ENCODE results near the gene TTLL9.

The TTLL9 gene

GRCh38 chr20:31833931-31834521, 36.4 kb upstream of the TTLL9 start:
- Mint-ChIP-seq H3K27ac (no peak overlapping the region), H3K9me3 (no peaks in the 10 kb centered on the region), H3K4me3 (no peak overlapping the region), H3K27me3 (no peaks in the 10 kb centered on the region), H3K4me1 (peaks cover 12% of the 10 kb centered on the region)
- no peak for DNase-seq
- no peak for ATAC-seq

GRCh38 chr20:31835554-31835953, 34.9 kb upstream of the TTLL9 start:
- Mint-ChIP-seq H3K9me3 (no peaks in the 10 kb centered on the region), H3K27me3 (no peaks in the 10 kb centered on the region), H3K27ac (no peak overlapping the region), H3K4me1 (peaks cover 12% of the 10 kb centered on the region), H3K4me3 (no peak overlapping the region)
- DNase-seq (no peak), ATAC-seq (no peak)

GRCh38 chr20:31835977-31836852, 34.2 kb upstream of the TTLL9 start:
- no peak overlapping the region for H3K4me3 Mint-ChIP-seq
- no peaks in the 10 kb centered on the region for H3K9me3 Mint-ChIP-seq
- H3K27me3 Mint-ChIP-seq, result no peaks in the 10 kb centered on the region
- DNase-seq (peak; percentile 24 to 43), ATAC-seq (peak; percentile 78)
- H3K27ac Mint-ChIP-seq, result no peak overlapping the region
- H3K4me1 Mint-ChIP-seq, result peaks cover 12% of the 10 kb centered on the region

DNA sequence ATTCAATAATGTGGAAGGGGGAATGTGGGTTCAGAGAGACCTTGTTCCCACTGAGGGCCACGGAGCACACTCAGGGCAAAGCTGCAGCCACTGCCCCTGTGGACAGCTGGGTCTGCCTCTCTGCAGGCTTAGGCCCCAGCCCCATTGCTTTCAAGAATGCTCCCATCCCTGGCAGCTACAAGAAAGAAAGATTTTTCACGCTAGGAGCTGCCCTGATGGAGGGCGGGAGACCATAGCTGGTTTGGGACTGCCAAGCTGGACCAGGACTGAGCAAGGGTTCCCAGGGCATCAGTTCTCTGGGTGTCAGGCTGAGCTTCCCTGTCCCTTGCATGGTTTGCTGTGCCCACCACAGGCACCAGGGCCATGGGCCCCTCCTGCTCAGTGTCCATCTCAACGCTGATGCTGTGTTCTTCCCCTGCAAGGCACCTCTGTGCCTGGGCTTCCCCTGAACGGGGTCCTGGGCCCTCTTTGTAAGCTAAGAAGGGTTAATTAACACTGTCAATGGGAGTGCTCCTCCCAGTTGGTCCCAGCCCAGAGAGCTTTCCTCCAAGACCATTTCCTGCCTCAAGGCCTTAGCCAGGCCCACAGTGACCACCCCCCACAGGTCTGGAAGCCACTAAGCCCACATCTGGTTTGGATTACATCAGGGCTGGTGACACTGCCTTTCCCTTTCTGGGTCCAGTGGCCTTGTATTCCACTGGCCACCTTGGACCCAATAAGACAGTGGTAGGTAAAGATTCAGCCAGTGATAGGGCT, 33.4 kb upstream of the TTLL9 start:
- Mint-ChIP-seq H3K27me3 (no peaks in the 10 kb centered on the region), H3K4me1 (peaks cover 12% of the 10 kb centered on the region), H3K27ac (peak overlapping the region in 1 of 2 donors; percentile 30), H3K4me3 (no peak overlapping the region), H3K9me3 (no peaks in the 10 kb centered on the region)
- DNase-seq (no peak), ATAC-seq (no peak)

DNA sequence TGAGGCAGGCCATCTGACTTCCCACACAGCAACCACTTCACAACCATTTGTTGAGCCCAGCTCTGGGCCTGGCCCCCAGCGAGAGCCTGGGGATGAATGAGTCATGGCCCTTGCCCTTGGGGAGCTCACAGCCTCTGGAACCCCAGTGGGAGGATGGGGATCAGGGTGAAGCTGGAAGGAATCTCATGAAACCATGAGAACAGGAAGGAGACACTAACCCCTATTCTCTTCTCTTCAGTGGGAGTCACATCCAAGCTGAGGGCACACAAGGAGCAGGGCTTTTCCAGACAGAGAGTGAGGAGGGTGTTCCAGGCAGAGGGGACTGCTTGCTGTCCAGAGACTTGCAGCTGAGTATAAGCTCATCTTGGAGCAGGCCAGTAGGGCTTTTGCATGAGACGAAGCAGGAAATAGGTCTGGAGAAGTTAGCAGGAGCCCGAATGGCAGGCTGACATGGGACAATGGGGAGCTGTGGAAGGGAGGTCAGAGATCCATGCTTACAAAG, 32.5 kb upstream of the TTLL9 start:
- peaks cover 12% of the 10 kb centered on the region for H3K4me1 Mint-ChIP-seq
- H3K27me3 Mint-ChIP-seq, result no peaks in the 10 kb centered on the region
- ATAC-seq (no peak), DNase-seq (no peak)
- H3K27ac Mint-ChIP-seq, result no peak overlapping the region
- H3K4me3 Mint-ChIP-seq, result no peak overlapping the region
- no peaks in the 10 kb centered on the region for H3K9me3 Mint-ChIP-seq

DNA sequence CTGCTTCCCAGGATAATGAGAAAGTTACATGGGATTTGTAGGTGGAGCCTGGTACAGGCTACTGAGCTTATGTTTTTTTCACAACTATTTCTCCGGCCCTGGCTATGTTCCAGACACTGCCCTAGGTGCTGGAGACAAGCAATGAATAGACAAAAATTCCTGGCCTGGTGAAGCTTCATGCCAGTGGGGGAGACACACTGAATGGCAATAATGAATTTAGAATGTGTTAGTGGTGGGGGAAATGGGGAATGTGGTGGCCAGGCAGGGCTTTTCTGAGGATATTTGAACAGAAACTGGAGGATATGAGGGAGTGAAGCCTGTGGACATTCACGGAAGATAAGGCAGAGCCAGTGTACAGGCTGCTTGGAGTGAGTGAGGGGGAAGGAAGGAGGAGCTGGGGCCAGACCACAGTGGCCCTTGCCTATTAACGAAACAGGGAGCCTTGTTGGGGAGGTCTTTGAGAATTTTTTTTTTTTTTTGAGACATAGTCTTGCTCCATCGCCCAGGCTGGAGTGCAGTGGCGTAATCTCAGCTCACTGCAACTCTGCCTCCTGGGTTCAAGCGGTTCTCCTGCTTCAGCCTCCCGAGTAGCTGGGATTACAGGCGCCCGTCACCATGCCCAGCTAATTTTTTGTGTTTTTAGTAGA, 31.7 kb upstream of the TTLL9 start:
- DNase-seq (no peak), ATAC-seq (no peak)
- H3K9me3 Mint-ChIP-seq, result no peaks in the 10 kb centered on the region
- H3K4me3 Mint-ChIP-seq, result no peak overlapping the region
- H3K27me3 Mint-ChIP-seq, result no peaks in the 10 kb centered on the region
- H3K27ac Mint-ChIP-seq, result no peak overlapping the region
- peaks cover 12% of the 10 kb centered on the region for H3K4me1 Mint-ChIP-seq

- no peak for DNase-seq
- H3K9me3 Mint-ChIP-seq, result no peaks in the 10 kb centered on the region
- ATAC-seq, result no peak
- H3K27me3 Mint-ChIP-seq, result no peaks in the 10 kb centered on the region
- peaks cover 12% of the 10 kb centered on the region for H3K4me1 Mint-ChIP-seq
- no peak overlapping the region for H3K27ac Mint-ChIP-seq
- no peak overlapping the region for H3K4me3 Mint-ChIP-seq
These were observed 30.5 kb upstream of the TTLL9 start for GRCh38 chr20:31839782-31840487.

DNA sequence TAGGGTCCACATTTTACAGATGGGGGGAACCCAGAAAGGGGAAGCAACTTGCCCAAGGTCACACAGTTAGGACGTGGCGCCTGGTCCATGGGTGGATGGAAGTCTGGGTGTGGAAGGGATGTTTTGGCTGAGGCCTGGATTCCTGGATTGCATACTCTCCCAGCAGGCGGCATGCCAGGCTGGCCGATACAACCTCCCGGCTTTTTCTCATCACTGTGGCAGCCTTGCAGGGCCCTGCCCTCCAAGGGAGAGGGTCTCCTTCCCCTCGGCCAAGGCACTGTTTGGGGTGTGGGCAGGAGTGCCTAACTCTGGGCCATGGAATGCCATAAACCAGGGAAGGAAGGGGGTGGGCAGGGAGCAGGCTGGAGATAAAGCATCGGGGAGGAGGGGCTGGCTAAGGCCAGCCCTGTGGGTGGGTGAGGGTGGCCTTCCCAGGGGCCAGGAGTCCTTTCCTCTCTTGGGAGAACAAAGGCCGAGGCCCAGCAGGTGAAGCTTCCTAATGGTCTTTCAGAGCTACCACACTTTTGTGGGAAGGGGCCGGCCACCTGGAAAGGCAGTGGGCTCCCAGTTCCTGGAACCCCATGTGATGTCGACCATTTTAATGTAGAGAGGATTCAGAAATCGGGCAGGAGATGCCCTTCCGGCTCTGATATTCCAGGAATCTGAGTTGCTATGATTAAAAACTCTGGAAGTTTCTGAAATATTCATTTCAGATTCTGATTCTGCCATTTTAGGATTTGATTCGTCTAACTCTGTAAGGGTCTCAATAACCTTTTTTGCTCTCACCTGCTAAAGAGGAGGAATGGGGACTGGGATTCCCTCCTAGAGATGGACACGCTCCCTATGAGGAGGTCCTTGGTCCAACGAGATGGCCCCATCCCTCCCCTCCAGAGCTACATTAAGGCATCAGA, 29.3 kb upstream of the TTLL9 start:
- no peak for DNase-seq
- H3K27me3 Mint-ChIP-seq, result no peaks in the 10 kb centered on the region
- H3K4me3 Mint-ChIP-seq, result no peak overlapping the region
- ATAC-seq, result no peak
- H3K4me1 Mint-ChIP-seq, result peaks cover 6% of the 10 kb centered on the region
- H3K9me3 Mint-ChIP-seq, result no peaks in the 10 kb centered on the region
- H3K27ac Mint-ChIP-seq, result no peak overlapping the region

- Mint-ChIP-seq H3K9me3 (no peaks in the 10 kb centered on the region), H3K4me3 (no peak overlapping the region), H3K27me3 (no peaks in the 10 kb centered on the region), H3K4me1 (no peaks in the 10 kb centered on the region), H3K27ac (no peak overlapping the region)
- ATAC-seq, result no peak
- DNase-seq, result no peak
These were observed 28.5 kb upstream of the TTLL9 start for GRCh38 chr20:31841928-31842327.

DNA sequence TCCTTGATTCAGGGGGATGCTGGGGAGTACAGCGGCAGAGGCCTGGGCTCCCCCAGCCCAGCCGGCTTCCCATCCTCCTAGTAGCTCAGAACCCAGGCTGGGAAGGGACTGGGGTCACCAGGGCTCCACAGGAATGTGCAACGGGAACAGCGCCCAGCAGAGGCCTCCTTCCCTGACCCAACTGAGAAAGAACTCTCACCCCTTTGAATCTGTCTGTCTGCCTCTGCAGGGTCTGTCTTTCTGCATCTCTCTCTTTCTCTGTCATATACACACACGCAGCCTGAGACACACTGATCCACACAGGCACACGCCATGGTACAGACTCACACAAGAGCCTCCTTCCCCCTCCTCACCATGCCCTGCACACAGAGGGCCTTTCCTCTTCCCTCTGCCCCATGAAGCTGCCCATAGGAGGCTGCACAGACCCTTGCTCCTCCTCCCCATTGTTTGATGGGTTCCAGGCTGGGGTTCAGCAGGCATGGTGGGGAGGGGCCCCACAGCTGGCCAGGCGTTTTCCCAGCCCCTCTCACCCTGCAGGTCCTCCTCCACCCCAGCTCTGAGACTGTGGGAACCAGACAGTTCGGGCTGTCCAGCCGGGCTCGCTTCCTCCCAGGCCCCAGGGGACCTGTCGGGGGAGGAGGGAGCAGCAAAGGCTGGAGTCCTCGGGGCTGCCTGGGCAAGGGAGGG, 27.8 kb upstream of the TTLL9 start:
- Mint-ChIP-seq H3K27ac (no peak overlapping the region), H3K4me1 (no peaks in the 10 kb centered on the region), H3K27me3 (no peaks in the 10 kb centered on the region), H3K9me3 (no peaks in the 10 kb centered on the region), H3K4me3 (no peak overlapping the region)
- ATAC-seq, result no peak
- no peak for DNase-seq

GRCh38 chr20:31843288-31843687, 27.1 kb upstream of the TTLL9 start:
- no peaks in the 10 kb centered on the region for H3K9me3 Mint-ChIP-seq

DNA sequence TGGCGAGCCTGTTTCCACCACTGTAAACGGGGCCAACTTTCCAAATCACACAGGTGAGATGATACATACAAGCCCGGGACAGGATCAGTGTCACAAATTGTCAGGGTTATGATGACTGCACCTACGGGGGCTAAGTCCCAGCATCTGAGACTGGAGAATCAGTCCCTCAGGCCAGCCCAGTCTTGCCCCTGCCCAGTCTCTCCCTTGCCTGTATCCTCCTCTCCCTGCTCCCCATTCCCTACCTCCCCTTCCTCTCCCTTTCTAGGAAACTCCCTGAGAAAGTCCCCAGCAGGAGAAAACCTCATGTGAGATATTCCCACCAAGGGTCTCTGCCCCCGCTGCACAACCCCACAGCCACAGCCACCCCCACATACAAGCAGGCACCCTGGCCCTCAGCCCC, 26.6 kb upstream of the TTLL9 start:
- ATAC-seq, result no peak
- H3K27me3 Mint-ChIP-seq, result peaks cover 6% of the 10 kb centered on the region

More at GRCh38 chr20:31843288-31843687, 27.1 kb upstream of the TTLL9 start:
- Mint-ChIP-seq H3K4me1 (no peaks in the 10 kb centered on the region), H3K4me3 (no peak overlapping the region), H3K27ac (no peak overlapping the region), H3K27me3 (peaks cover under 1% of the 10 kb centered on the region)
- DNase-seq, result no peak
- ATAC-seq, result no peak

DNA sequence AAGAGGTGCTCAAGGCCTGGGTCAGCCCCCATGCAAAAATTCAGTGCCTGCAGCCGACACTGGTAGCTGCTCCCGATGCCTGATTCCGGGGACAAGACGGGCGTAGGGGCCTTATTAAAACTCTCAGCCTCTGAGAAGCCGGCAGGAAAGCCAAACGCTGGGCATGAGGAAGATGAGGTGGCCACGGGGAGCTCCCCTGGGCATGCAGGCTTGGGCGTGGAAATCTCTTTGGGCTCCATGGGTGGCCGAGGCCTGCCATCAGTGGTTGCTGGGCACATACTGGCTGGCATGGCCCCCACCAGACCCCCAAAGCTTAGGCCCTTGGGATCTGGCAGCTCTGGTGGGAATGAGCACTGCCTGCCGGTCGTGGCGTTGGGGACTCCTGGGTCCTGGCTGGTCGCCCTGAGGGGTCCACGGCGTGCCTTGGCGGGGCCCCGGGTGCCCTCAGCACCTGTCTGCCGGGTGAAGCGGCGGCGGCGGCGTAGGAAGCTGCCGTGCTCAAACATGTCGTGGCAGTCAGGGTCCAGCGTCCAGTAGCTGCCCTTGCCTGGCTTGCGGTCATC, 25.6 kb upstream of the TTLL9 start:
- no peaks in the 10 kb centered on the region for H3K9me3 Mint-ChIP-seq
- H3K4me1 Mint-ChIP-seq, result no peaks in the 10 kb centered on the region
- ATAC-seq, result no peak

More for the DNA sequence above, 26.6 kb upstream of the TTLL9 start:
- peak overlapping the region in 1 of 2 donors; percentile 55 for H3K27ac Mint-ChIP-seq
- no peak for DNase-seq
- no peaks in the 10 kb centered on the region for H3K9me3 Mint-ChIP-seq
- no peaks in the 10 kb centered on the region for H3K4me1 Mint-ChIP-seq
- no peak overlapping the region for H3K4me3 Mint-ChIP-seq

More for the DNA sequence above, 25.6 kb upstream of the TTLL9 start:
- Mint-ChIP-seq H3K27ac (no peak overlapping the region), H3K27me3 (peaks cover 13% of the 10 kb centered on the region), H3K4me3 (no peak overlapping the region)
- DNase-seq, result no peak
